ENCODE measurements around the gene CAPZA2. TPM values are rescaled to one million over a fixed set of nuclear protein-coding genes. Genes with fewer than 3 reads are reported as not detected.

Gene CAPZA2
- total and polyA plus RNA-seq, 2 experiments from 2014 or later = 49.1 to 106 TPM

- peaks cover 16% of the 10 kb centered on the region for H3K4me1 Mint-ChIP-seq
- H3K9me3 Mint-ChIP-seq = no peaks in the 10 kb centered on the region
- no peak overlapping the region for H2AFZ ChIP-seq
- peaks cover 5% of the 10 kb centered on the region for H3K27me3 Mint-ChIP-seq (ENCODE audit: insufficient read depth, low read depth, poor library complexity)
- H3K4me1 ChIP-seq (ENCODE audit: insufficient read depth) = 0 out of 2 replicates have a peak, but pooled peaks cover 9% of the 10 kb centered on the region
- H3K27ac ChIP-seq (ENCODE audit: low read depth) = no peak overlapping the region
- no peak overlapping the region for H3K27ac Mint-ChIP-seq
- TF ChIP-seq, protein P1, sequence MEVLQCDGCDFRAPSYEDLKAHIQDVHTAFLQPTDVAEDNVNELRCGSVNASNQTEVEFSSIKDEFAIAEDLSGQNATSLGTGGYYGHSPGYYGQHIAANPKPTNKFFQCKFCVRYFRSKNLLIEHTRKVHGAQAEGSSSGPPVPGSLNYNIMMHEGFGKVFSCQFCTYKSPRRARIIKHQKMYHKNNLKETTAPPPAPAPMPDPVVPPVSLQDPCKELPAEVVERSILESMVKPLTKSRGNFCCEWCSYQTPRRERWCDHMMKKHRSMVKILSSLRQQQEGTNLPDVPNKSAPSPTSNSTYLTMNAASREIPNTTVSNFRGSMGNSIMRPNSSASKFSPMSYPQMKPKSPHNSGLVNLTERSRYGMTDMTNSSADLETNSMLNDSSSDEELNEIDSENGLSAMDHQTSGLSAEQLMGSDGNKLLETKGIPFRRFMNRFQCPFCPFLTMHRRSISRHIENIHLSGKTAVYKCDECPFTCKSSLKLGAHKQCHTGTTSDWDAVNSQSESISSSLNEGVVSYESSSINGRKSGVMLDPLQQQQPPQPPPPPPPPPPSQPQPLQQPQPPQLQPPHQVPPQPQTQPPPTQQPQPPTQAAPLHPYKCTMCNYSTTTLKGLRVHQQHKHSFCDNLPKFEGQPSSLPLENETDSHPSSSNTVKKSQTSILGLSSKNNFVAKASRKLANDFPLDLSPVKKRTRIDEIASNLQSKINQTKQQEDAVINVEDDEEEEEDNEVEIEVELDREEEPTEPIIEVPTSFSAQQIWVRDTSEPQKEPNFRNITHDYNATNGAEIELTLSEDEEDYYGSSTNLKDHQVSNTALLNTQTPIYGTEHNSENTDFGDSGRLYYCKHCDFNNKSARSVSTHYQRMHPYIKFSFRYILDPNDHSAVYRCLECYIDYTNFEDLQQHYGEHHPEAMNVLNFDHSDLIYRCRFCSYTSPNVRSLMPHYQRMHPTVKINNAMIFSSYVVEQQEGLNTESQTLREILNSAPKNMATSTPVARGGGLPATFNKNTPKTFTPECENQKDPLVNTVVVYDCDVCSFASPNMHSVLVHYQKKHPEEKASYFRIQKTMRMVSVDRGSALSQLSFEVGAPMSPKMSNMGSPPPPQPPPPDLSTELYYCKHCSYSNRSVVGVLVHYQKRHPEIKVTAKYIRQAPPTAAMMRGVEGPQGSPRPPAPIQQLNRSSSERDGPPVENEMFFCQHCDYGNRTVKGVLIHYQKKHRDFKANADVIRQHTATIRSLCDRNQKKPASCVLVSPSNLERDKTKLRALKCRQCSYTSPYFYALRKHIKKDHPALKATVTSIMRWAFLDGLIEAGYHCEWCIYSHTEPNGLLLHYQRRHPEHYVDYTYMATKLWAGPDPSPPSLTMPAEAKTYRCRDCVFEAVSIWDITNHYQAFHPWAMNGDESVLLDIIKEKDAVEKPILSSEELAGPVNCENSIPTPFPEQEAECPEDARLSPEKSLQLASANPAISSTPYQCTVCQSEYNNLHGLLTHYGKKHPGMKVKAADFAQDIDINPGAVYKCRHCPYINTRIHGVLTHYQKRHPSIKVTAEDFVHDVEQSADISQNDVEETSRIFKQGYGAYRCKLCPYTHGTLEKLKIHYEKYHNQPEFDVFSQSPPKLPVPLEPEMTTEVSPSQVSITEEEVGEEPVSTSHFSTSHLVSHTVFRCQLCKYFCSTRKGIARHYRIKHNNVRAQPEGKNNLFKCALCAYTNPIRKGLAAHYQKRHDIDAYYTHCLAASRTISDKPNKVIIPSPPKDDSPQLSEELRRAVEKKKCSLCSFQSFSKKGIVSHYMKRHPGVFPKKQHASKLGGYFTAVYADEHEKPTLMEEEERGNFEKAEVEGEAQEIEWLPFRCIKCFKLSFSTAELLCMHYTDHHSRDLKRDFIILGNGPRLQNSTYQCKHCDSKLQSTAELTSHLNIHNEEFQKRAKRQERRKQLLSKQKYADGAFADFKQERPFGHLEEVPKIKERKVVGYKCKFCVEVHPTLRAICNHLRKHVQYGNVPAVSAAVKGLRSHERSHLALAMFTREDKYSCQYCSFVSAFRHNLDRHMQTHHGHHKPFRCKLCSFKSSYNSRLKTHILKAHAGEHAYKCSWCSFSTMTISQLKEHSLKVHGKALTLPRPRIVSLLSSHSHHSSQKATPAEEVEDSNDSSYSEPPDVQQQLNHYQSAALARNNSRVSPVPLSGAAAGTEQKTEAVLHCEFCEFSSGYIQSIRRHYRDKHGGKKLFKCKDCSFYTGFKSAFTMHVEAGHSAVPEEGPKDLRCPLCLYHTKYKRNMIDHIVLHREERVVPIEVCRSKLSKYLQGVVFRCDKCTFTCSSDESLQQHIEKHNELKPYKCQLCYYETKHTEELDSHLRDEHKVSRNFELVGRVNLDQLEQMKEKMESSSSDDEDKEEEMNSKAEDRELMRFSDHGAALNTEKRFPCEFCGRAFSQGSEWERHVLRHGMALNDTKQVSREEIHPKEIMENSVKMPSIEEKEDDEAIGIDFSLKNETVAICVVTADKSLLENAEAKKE (CRISPR knock-in tag; IDR thresholded peaks at IDR 0.05) = no peak
- TF ChIP-seq ZNF331 (CRISPR knock-in tag; IDR thresholded peaks at IDR 0.05; ENCODE audit: low read depth) = no peak
- no peak for TF ChIP-seq POLR2AphosphoS5 (IDR thresholded peaks at IDR 0.05; ENCODE audit: low read depth)
- no peak for TF ChIP-seq REST (IDR thresholded peaks at IDR 0.05; ENCODE audit: unreplicated experiment)
- no peak for TF ChIP-seq EZH2 (IDR thresholded peaks at IDR 0.05; ENCODE audit: low read depth, unreplicated experiment)
- TF ChIP-seq ZNF114 (CRISPR knock-in tag; IDR thresholded peaks at IDR 0.05) = no peak
- no peak for TF ChIP-seq JUNB (IDR thresholded peaks at IDR 0.05; ENCODE audit: unreplicated experiment)
- no peak for TF ChIP-seq EZH2phosphoT487 (IDR thresholded peaks at IDR 0.05; ENCODE audit: unreplicated experiment)
- TF ChIP-seq NANOG (IDR thresholded peaks at IDR 0.05; ENCODE audit: borderline replicate concordance) = no peak
- no peak for TF ChIP-seq STAT1 (IDR thresholded peaks at IDR 0.05; ENCODE audit: unreplicated experiment)
- TF ChIP-seq ETS1 (IDR thresholded peaks at IDR 0.05) = no peak
- TF ChIP-seq CREB1 (CRISPR knock-in tag; IDR thresholded peaks at IDR 0.05; ENCODE audit: low read depth) = no peak
- TF ChIP-seq, protein P2, sequence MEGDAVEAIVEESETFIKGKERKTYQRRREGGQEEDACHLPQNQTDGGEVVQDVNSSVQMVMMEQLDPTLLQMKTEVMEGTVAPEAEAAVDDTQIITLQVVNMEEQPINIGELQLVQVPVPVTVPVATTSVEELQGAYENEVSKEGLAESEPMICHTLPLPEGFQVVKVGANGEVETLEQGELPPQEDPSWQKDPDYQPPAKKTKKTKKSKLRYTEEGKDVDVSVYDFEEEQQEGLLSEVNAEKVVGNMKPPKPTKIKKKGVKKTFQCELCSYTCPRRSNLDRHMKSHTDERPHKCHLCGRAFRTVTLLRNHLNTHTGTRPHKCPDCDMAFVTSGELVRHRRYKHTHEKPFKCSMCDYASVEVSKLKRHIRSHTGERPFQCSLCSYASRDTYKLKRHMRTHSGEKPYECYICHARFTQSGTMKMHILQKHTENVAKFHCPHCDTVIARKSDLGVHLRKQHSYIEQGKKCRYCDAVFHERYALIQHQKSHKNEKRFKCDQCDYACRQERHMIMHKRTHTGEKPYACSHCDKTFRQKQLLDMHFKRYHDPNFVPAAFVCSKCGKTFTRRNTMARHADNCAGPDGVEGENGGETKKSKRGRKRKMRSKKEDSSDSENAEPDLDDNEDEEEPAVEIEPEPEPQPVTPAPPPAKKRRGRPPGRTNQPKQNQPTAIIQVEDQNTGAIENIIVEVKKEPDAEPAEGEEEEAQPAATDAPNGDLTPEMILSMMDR (conservative IDR thresholded peaks at IDR 0.05; ENCODE audit: low read depth in 2 of 2) = no peak
- H3F3A ChIP-seq (replicated peaks; ENCODE audit: low read depth) = no peaks in the 10 kb centered on the region
- H3K9me2 ChIP-seq (ENCODE audit: insufficient read depth) = no peaks in the 10 kb centered on the region
- no peaks in the 10 kb centered on the region for H3K27me3 ChIP-seq (ENCODE audit: insufficient read depth)
- no peak overlapping the region for H3K4me3 ChIP-seq
- no peak for DNase-seq (ENCODE audit: low spot score)
- peaks cover 11% of the 10 kb centered on the region for H3K79me2 ChIP-seq (replicated peaks; ENCODE audit: insufficient read depth)
- H3K36me3 ChIP-seq (ENCODE audit: insufficient read depth) = 0 out of 2 replicates have a peak, but pooled peaks cover 2% of the 10 kb centered on the region
- no peaks in the 10 kb centered on the region; the same call in 1 of the 2 replicates for H4K20me1 ChIP-seq (replicated peaks; ENCODE audit: insufficient read depth)
- no peak overlapping the region for H3K4me3 Mint-ChIP-seq
- no peak for ATAC-seq
- peaks cover 31% of the 10 kb centered on the region for H3K36me3 Mint-ChIP-seq (ENCODE audit: low read depth)
- no peak overlapping the region for H3K4me2 ChIP-seq
Observed at GRCh38 chr7:116899308-116899707, 36.9 kb downstream of the CAPZA2 start.

Data from GM23338 (cell line).